ENCODE data around the gene IFNGR2. TPM values are rescaled to one million over a fixed set of nuclear protein-coding genes. Genes with fewer than 3 reads are reported as not detected.

IFNGR2 gene
- total and polyA plus RNA-seq, 2 of the 8 experiments (the other 6 are each of a cell fraction or from before 2014, with no cell fraction given): 36.0 to 46.4 TPM

DNA sequence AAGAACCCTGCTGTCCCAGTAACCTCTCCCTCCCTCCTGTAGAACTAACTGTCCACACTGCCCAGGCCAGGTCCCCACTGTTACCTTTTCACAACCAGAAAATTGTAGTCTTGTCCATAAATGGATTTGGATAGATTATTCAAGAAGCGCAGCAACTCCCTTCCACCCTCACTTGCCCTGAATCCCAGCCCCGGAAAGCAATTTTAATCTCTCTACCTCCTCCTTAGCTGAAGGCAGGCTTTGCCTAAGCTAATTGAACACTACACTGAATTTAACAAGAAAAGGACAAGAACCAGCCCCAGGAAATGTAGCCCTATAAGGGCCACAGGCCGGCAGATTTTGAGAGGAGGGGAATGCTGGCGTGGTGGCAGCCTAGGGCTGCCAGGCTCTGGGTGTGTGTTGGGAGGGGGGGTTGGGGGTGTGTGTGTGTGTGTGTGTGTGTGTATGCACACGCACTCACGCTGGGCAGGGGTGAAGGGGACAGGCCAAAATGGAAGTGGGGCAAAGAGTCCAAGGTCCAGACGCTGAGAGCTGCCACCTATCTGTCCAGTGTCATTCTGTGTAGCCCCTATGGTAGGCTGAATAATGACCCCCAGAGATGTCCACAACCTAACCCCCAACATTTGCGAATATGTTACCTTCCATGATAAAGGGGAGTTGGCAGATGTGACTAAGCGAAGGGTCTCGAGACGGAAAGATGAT lies 10.8 kb upstream of the IFNGR2 start:
- H4K5ac ChIP-seq (ENCODE audit: insufficient read length, low read depth, low read length): no peak overlapping the region
- CTCF ChIA-PET (ENCODE audit: partially characterized antibody): interaction anchor here (0.8 kb wide), 1 partner anchor 14 kb away, joined by 3 read pairs; no protein-coding TSS in a partner anchor
- H3K36me3 ChIP-seq (ENCODE audit: control insufficient read depth in 2 of 4, insufficient read depth in 4 of 4, low read length in 3 of 4): no peaks in the 10 kb centered on the region
- H3K4me2 ChIP-seq (ENCODE audit: insufficient read depth in 1 of 2, low read depth in 2 of 2, low read length in 2 of 2): no peak overlapping the region
- H3K27ac ChIP-seq (ENCODE audit: low read depth, low read length): no peak overlapping the region
- no peak overlapping the region for H3K18ac ChIP-seq (ENCODE audit: extremely low read depth, low read length)
- H3K4me1 ChIP-seq (replicated peaks in 1 of 4; ENCODE audit: control insufficient read depth in 3 of 4, insufficient read depth in 4 of 4, low read length in 3 of 4): 0 out of 7 replicates have a peak, but pooled peaks cover 0 to 2% (median 0%) of the 10 kb centered on the region in 4 experiments
- H2AFZ ChIP-seq (ENCODE audit: low read length): no peak overlapping the region
- no peak overlapping the region for H2BK15ac ChIP-seq (ENCODE audit: low read length)
- no peaks in the 10 kb centered on the region for H4K20me1 ChIP-seq (replicated peaks in 1 of 2; ENCODE audit: control insufficient read depth in 1 of 2, insufficient read depth in 2 of 2, low read length in 2 of 2)
- peak overlapping the region; percentile 5; the same call in 1 of the 2 replicates for H2BK12ac ChIP-seq (ENCODE audit: low read depth, low read length)
- TF ChIP-seq KDM5A (IDR thresholded peaks at IDR 0.05; ENCODE audit: low read length) (no peak), ASH2L (IDR thresholded peaks at IDR 0.05; ENCODE audit: low read length) (no peak), SIN3A (conservative IDR thresholded peaks at IDR 0.05 in 1 of 2, IDR thresholded peaks at IDR 0.05 in 1 of 2; ENCODE audit: low read depth in 1 of 2, low read length in 2 of 2) (no peak), EP300 (IDR thresholded peaks at IDR 0.05; ENCODE audit: borderline replicate concordance in 1 of 2, low read depth in 2 of 2, low read length in 2 of 2) (no peak), FOSL1 (IDR thresholded peaks at IDR 0.05; ENCODE audit: insufficient read depth, low read depth, low read length) (no peak)
- POLR2A ChIA-PET (ENCODE audit: partially characterized antibody): interaction anchor here (0.7 to 1.4 kb wide), 2 partner anchors 10 to 68 kb away, joined by 3 to 4 read pairs; partner anchors contain the start of genes IFNAR1 and IFNGR2
- no peak overlapping the region for H4K91ac ChIP-seq (replicated peaks; ENCODE audit: insufficient read length, low read length)
- WGBS, 2 experiments (ENCODE audit: extremely low coverage in 1 of 2, insufficient coverage in 1 of 2, insufficient read length in 1 of 2, insufficient replicate concordance in 2 of 2, low coverage in 1 of 2, low lambda C conversion rate in 2 of 2, missing lambda C conversion rate in 1 of 2): 80% methylated on average over 11 of the region's 11 CpGs; no CpG with 5 or more reads in 1 of the 2 experiments
- H3K4me3 ChIP-seq (ENCODE audit: extremely low read depth in 1 of 4, insufficient read depth in 2 of 4, low read depth in 3 of 4, low read length in 4 of 4): no peak overlapping the region
- 0 out of 2 replicates have a peak overlapping the region, but pooled peaks have one; percentile 6 for H2BK20ac ChIP-seq (ENCODE audit: low read length)
- no peak overlapping the region for H2AK5ac ChIP-seq (ENCODE audit: low read depth, low read length)
- H3K27me3 ChIP-seq (replicated peaks in 1 of 4; ENCODE audit: control insufficient read depth in 3 of 4, extremely low read depth in 1 of 4, insufficient read depth in 3 of 4, low read length in 3 of 4): no peaks in the 10 kb centered on the region; a peak in 1 of 7 replicates
- H3K9me3 ChIP-seq (ENCODE audit: insufficient read depth in 2 of 2, low read depth in 1 of 2, low read length in 1 of 2): no peaks in the 10 kb centered on the region
- H2BK5ac ChIP-seq (ENCODE audit: low read depth, low read length): no peak overlapping the region
- DNase-seq (ENCODE audit: low read depth in 1 of 2, low spot score in 2 of 2): no peak
- FAIRE-seq: no peak
- H3K79me1 ChIP-seq (ENCODE audit: low read depth, low read length): no peaks in the 10 kb centered on the region
- H3K23ac ChIP-seq (ENCODE audit: insufficient read length): no peak overlapping the region
- no peak overlapping the region for H3K14ac ChIP-seq (ENCODE audit: insufficient read length)
- no peak overlapping the region for H2BK120ac ChIP-seq (replicated peaks; ENCODE audit: low read depth, low read length)
- H4K8ac ChIP-seq (ENCODE audit: extremely low read depth, insufficient read depth, low read length): no peak overlapping the region
- H3K23me2 ChIP-seq (ENCODE audit: low read depth, low read length): no peaks in the 10 kb centered on the region; the same call in 1 of the 2 replicates
- no peak overlapping the region for H3K9ac ChIP-seq (replicated peaks in 1 of 4; ENCODE audit: extremely low read depth in 1 of 4, low read depth in 3 of 4, low read length in 3 of 4)
- H3K56ac ChIP-seq (replicated peaks; ENCODE audit: insufficient read length, low read depth, low read length): no peak overlapping the region
- H3K79me2 ChIP-seq (ENCODE audit: control insufficient read depth in 1 of 2, insufficient read depth in 2 of 2, low read length in 2 of 2): no peaks in the 10 kb centered on the region
- no peak overlapping the region for H3K4ac ChIP-seq (replicated peaks; ENCODE audit: insufficient read length, low read depth, low read length)
